ENCODE results near the gene HOXB13.
A peak's percentile ranks its signal among the peaks of the same experiment; 100 is the strongest.

Gene HOXB13

GRCh38 chr17:48726916-48727286 lies 1.6 kb downstream of the HOXB13 start:
- Histone ChIP-seq H2AFZ (ENCODE audit: low read length) (no peak overlapping the region), H4K20me1 (ENCODE audit: insufficient read depth, low read length) (no peaks in the 10 kb centered on the region), H3K9me3 (replicated peaks; ENCODE audit: insufficient read depth, low read length) (no peaks in the 10 kb centered on the region), H3K27me3 (replicated peaks; ENCODE audit: insufficient read depth, low read length) (peaks cover 97% of the 10 kb centered on the region), H3K9me2 (replicated peaks; ENCODE audit: insufficient read depth, low read length) (no peaks in the 10 kb centered on the region), H3K4me1 (ENCODE audit: low read length) (no peaks in the 10 kb centered on the region), H3K4me3 (ENCODE audit: low read length) (no peak overlapping the region), H3K9ac (ENCODE audit: low read length) (no peak overlapping the region), H3F3A (ENCODE audit: insufficient read depth, low read length) (no peaks in the 10 kb centered on the region), H3K79me2 (ENCODE audit: low read length) (no peaks in the 10 kb centered on the region), H3K27ac (ENCODE audit: low read length) (no peak overlapping the region), H3K4me2 (ENCODE audit: low read depth, low read length) (no peak overlapping the region), H3K36me3 (replicated peaks; ENCODE audit: insufficient read depth, low read length) (no peaks in the 10 kb centered on the region)
- no peak for DNase-seq
- TF ChIP-seq EZH2phosphoT487 (IDR thresholded peaks at IDR 0.05; ENCODE audit: low read length) = no peak
- no peak for TF ChIP-seq EZH2 (optimal IDR thresholded peaks at IDR 0.05; ENCODE audit: low read depth, low read length)
- TF ChIP-seq CTCF (IDR thresholded peaks at IDR 0.05; ENCODE audit: low read length) = no peak

- Histone ChIP-seq H3K27ac (ENCODE audit: low read length) (no peak overlapping the region), H3K79me2 (ENCODE audit: low read length) (no peaks in the 10 kb centered on the region), H3K9me3 (replicated peaks; ENCODE audit: insufficient read depth, low read length) (no peaks in the 10 kb centered on the region), H3F3A (ENCODE audit: insufficient read depth, low read length) (no peaks in the 10 kb centered on the region), H3K4me1 (ENCODE audit: low read length) (no peaks in the 10 kb centered on the region), H3K27me3 (replicated peaks; ENCODE audit: insufficient read depth, low read length) (peaks cover 91% of the 10 kb centered on the region), H3K9ac (ENCODE audit: low read length) (no peak overlapping the region), H3K36me3 (replicated peaks; ENCODE audit: insufficient read depth, low read length) (no peaks in the 10 kb centered on the region), H3K4me3 (ENCODE audit: low read length) (no peak overlapping the region), H2AFZ (ENCODE audit: low read length) (no peak overlapping the region), H3K4me2 (ENCODE audit: low read depth, low read length) (no peak overlapping the region), H4K20me1 (ENCODE audit: insufficient read depth, low read length) (no peaks in the 10 kb centered on the region), H3K9me2 (replicated peaks; ENCODE audit: insufficient read depth, low read length) (no peaks in the 10 kb centered on the region)
- no peak for TF ChIP-seq EZH2 (optimal IDR thresholded peaks at IDR 0.05; ENCODE audit: low read depth, low read length)
- no peak for TF ChIP-seq CTCF (IDR thresholded peaks at IDR 0.05; ENCODE audit: low read length)
- no peak for TF ChIP-seq EZH2phosphoT487 (IDR thresholded peaks at IDR 0.05; ENCODE audit: low read length)
- DNase-seq = no peak
Observed at GRCh38 chr17:48726114-48726915, 2.2 kb downstream of the HOXB13 start.

GRCh38 chr17:48725288-48726064 lies 3.1 kb downstream of the HOXB13 start:
- Histone ChIP-seq H3K27ac (ENCODE audit: low read length) (no peak overlapping the region), H3K4me1 (ENCODE audit: low read length) (no peaks in the 10 kb centered on the region), H3K27me3 (replicated peaks; ENCODE audit: insufficient read depth, low read length) (peaks cover 92% of the 10 kb centered on the region), H4K20me1 (ENCODE audit: insufficient read depth, low read length) (no peaks in the 10 kb centered on the region), H2AFZ (ENCODE audit: low read length) (peak overlapping the region; percentile 15; the same call in 1 of the 2 replicates), H3K9ac (ENCODE audit: low read length) (no peak overlapping the region), H3K79me2 (ENCODE audit: low read length) (no peaks in the 10 kb centered on the region), H3F3A (ENCODE audit: insufficient read depth, low read length) (no peaks in the 10 kb centered on the region), H3K9me3 (replicated peaks; ENCODE audit: insufficient read depth, low read length) (no peaks in the 10 kb centered on the region), H3K4me3 (ENCODE audit: low read length) (peak overlapping the region; percentile 33; the same call in 1 of the 2 replicates), H3K36me3 (replicated peaks; ENCODE audit: insufficient read depth, low read length) (no peaks in the 10 kb centered on the region), H3K9me2 (replicated peaks; ENCODE audit: insufficient read depth, low read length) (no peaks in the 10 kb centered on the region), H3K4me2 (ENCODE audit: low read depth, low read length) (peak overlapping the region; percentile 64; the same call in 1 of the 2 replicates)
- DNase-seq = no peak
- peak; percentile 37 for TF ChIP-seq EZH2 (optimal IDR thresholded peaks at IDR 0.05; ENCODE audit: low read depth, low read length)
- TF ChIP-seq EZH2phosphoT487 (IDR thresholded peaks at IDR 0.05; ENCODE audit: low read length) = no peak; the same call in 1 of the 2 replicates

Data from MM.1S (cell line).